HepG2 (cell line): Measurements from ENCODE around the gene P2RY8. TPM values are rescaled to one million over a fixed set of nuclear protein-coding genes. Genes with fewer than 3 reads are reported as not detected.
A peak's percentile ranks its signal among the peaks of the same experiment; 100 is the strongest.

ENCODE experiments used
- ATAC-seq: fragments of 200-7000 bp; cut with Tn5 transposase; 3 replicates; pipeline ENCODE4 v1.9.1; 2020; ENCODE audit warnings: mild to moderate bottlenecking, moderate library complexity
- BruUV-seq: library from RNA; stranded (reverse); fragments of 400-500 nt; replicated peaks from 2 replicates; lab custom pipeline; 2021; lab: Mats Ljungman, UMichigan
- CTCF ChIA-PET: fragments of 300-600 bp; formaldehyde crosslinking; extraction: SDS; loops from one replicate; lab custom pipeline; 2021; ENCODE audit warnings: low total read pairs, inconsistent platforms, low intra/inter-chr PET ratio; lab: Yijun Ruan, JAX
- POLR2A ChIA-PET: fragments of 350-600 bp; sonication (Branson Sonifier 250); formaldehyde crosslinking; loops from one replicate; lab custom pipeline; 2020; ENCODE audit warnings: antibody characterized with exemption, inconsistent platforms; lab: Yijun Ruan, JAX
- DNase-seq: peaks from one replicate; pipeline ENCODE4 v3.0.0-alpha.2; 2015; ENCODE audit warnings: low spot score
- FAIRE-seq: peaks from 3 replicates; lab custom pipeline; 2011; peaks lifted over from hg19 to GRCh38; lab: Jason Lieb, UNC
- H2AFZ ChIP-seq: one replicate; pipeline ENCODE4 v1.6.1; 2011; ENCODE audit warnings: low read length, inconsistent platforms
- H3K27ac ChIP-seq: fragments of 300-600 bp; 3 replicates; pipeline ENCODE4 v1.8.0; 2011; ENCODE audit warnings: mixed run types, mild to moderate bottlenecking, mixed read lengths, low read length, inconsistent platforms; ENCODE audit not compliant: insufficient read depth; ENCODE audit errors: extremely low read length
- H3K27me3 ChIP-seq, 2 experiments: fragments of 200-600 bp in 1 of 2; 2 replicates in 1 of 2; 3 replicates in 1 of 2; pipeline versions ENCODE4 v1.6.0 to v1.8.0; 2011; ENCODE audit warnings: low read length in 2 of 2, mild to moderate bottlenecking in 2 of 2, moderate library complexity in 2 of 2, inconsistent platforms in 1 of 2; ENCODE audit not compliant: insufficient read depth in 2 of 2, control insufficient read depth in 1 of 2
- H3K36me3 ChIP-seq, 2 experiments: fragments of 200-600 bp in 1 of 2; replicated peaks in 1 of 2; 2 replicates in 1 of 2; 3 replicates in 1 of 2; pipeline versions ENCODE4 v1.5.1 to v1.8.0; 2011; ENCODE audit warnings: low read length in 2 of 2, inconsistent platforms in 1 of 2; ENCODE audit not compliant: insufficient read depth in 2 of 2, control insufficient read depth in 1 of 2
- H3K4me1 ChIP-seq: 2 replicates; pipeline ENCODE4 v1.5.1; 2012; ENCODE audit warnings: low read length, inconsistent platforms; ENCODE audit not compliant: insufficient read depth
- H3K4me2 ChIP-seq: 2 replicates; pipeline ENCODE4 v1.6.0; 2011; ENCODE audit warnings: low read depth, low read length, inconsistent platforms
- H3K4me3 ChIP-seq, 3 experiments: fragments of 200-600 bp in 1 of 3; sonication (generic), shearing (Covaris generic) in 1 of 3; replicated peaks in 1 of 3; 2 replicates each; pipeline ENCODE4 v1.5.1; 2011 to 2016; ENCODE audit warnings: low read length in 3 of 3, inconsistent platforms in 2 of 3, low read depth in 2 of 3, mild to moderate bottlenecking in 2 of 3, control low read depth in 1 of 3, mixed read lengths in 1 of 3; ENCODE audit not compliant: insufficient read depth in 1 of 3
- H3K79me2 ChIP-seq: one replicate; pipeline ENCODE4 v1.6.1; 2011; ENCODE audit warnings: low read length, inconsistent platforms; ENCODE audit not compliant: insufficient read depth
- H3K9ac ChIP-seq: 2 replicates; pipeline ENCODE4 v1.6.0; 2011; ENCODE audit warnings: mild to moderate bottlenecking, low read depth, low read length, inconsistent platforms; ENCODE audit not compliant: insufficient read depth
- H3K9me3 ChIP-seq: 2 replicates; pipeline ENCODE4 v1.5.1; 2012; ENCODE audit warnings: mild to moderate bottlenecking, low read length
- H4K20me1 ChIP-seq: 2 replicates; pipeline ENCODE4 v1.6.0; 2011; ENCODE audit warnings: inconsistent platforms, mild to moderate bottlenecking, low read length, moderate library complexity; ENCODE audit not compliant: insufficient read depth
- ATF7 ChIP-seq, 2 experiments: fragments of 450-650 bp in 1 of 2; sonication (generic) in 1 of 2; formaldehyde crosslinking in 1 of 2; IDR thresholded peaks; 2 replicates each; pipeline versions ENCODE4 v1.4.0 to v1.6.1; 2016 to 2020; ENCODE audit warnings: antibody characterized with exemption in 1 of 2, mild to moderate bottlenecking in 1 of 2, missing genetic modification reagents in 1 of 2
- CEBPB ChIP-seq: IDR thresholded peaks from 2 replicates; pipeline ENCODE4 v1.6.1; 2011; ENCODE audit warnings: low read depth, low read length, improper control_type of control experiment, borderline replicate concordance
- CENPX ChIP-seq: sonication (generic); formaldehyde crosslinking; IDR thresholded peaks from 2 replicates; pipeline ENCODE4 v1.9.0; 2021; ENCODE audit warnings: mild to moderate bottlenecking, missing genetic modification reagents, moderate library complexity
- KLF11 ChIP-seq: IDR thresholded peaks from 2 replicates; pipeline ENCODE4 v1.6.1; 2016; ENCODE audit warnings: missing compliant biosample characterization
- PPARG ChIP-seq: conservative IDR thresholded peaks from 2 replicates; pipeline ENCODE4 v1.6.1; 2016; ENCODE audit warnings: missing biosample characterization, missing genetic modification reagents
- REXO4 ChIP-seq: sonication (generic); formaldehyde crosslinking; IDR thresholded peaks from 2 replicates; pipeline ENCODE4 v1.8.0; 2022; ENCODE audit warnings: missing genetic modification reagents, mild to moderate bottlenecking, borderline replicate concordance
- RNF2 ChIP-seq: fragments of 450-650 bp; conservative IDR thresholded peaks from 2 replicates; pipeline ENCODE4 v1.6.1; 2016; ENCODE audit warnings: low read depth
- ZNF577 ChIP-seq: sonication (generic); formaldehyde crosslinking; IDR thresholded peaks from 2 replicates; pipeline ENCODE4 v1.4.0; 2020; ENCODE audit warnings: mild to moderate bottlenecking, low read depth, missing genetic modification reagents, borderline replicate concordance
- WGBS: methylation state at CpG from one replicate; pipeline ENCODE4 v1.1.6; 2017; ENCODE audit warnings: low lambda C conversion rate; 5-methylcytosine and 5-hydroxymethylcytosine counted together
- in situ Hi-C: cut with HindIII; loops from 2 replicates; pipeline ENCODE4 v1.10.0; 2017; ENCODE audit warnings: low pct_unique_long_range_greater_than_20kb; ENCODE audit not compliant: extremely low pct_ligation_motif_present
- intact Hi-C: fragments of 100-400 bp; cut with micrococcal nuclease; formaldehyde crosslinking; loops from one replicate; pipeline ENCODE4 v1.10.0; 2022; ENCODE audit not compliant: unreplicated experiment
- polyA plus RNA-seq, 8 experiments: library from polyadenylated mRNA; depleted of rRNA in 3 of 8; stranded (reverse) in 7 of 8; unstranded in 1 of 8; fragments of >200 nt; fragmentation: Illumina TruSeq in 4 of 8; extraction: Trizol in 4 of 8; gene quantifications; 2 replicates each; pipeline versions ENCODE4 v1.2.1 to v1.2.3, GENCODE V29; 2011 to 2016; ENCODE audit warnings: low read depth in 4 of 8, missing spikeins in 1 of 8, mixed read lengths in 1 of 8; ENCODE audit not compliant: insufficient read depth in 1 of 8
- total RNA-seq, 5 experiments: library from RNA; depleted of rRNA; stranded (reverse); fragments of >200 nt; fragmentation: Illumina TruSeq; extraction: Trizol; gene quantifications; 2 replicates each; pipeline ENCODE4 v1.2.3, GENCODE V29; 2016; ENCODE audit warnings: low read depth in 1 of 5
- TF ChIP-seq, protein P1 (sequence below): sonication (generic); formaldehyde crosslinking; IDR thresholded peaks from 2 replicates; pipeline ENCODE4 v1.8.0; 2022; ENCODE audit warnings: mild to moderate bottlenecking, missing genetic modification reagents; ENCODE audit not compliant: insufficient replicate concordance
- TF ChIP-seq, protein P2 (sequence below): sonication (generic); formaldehyde crosslinking; IDR thresholded peaks from 2 replicates; pipeline ENCODE4 v1.8.1; 2023; ENCODE audit warnings: mild to moderate bottlenecking, missing genetic modification reagents
- TF ChIP-seq, protein P3 (sequence below): sonication (generic); formaldehyde crosslinking; IDR thresholded peaks from 2 replicates; pipeline ENCODE4 v1.4.0; 2020; ENCODE audit warnings: mild to moderate bottlenecking, missing genetic modification reagents

Gene P2RY8
- total and polyA plus RNA-seq, 2 of the 13 experiments (the other 11 are each of a cell fraction or from before 2014, with no cell fraction given): 1.0 to 1.3 TPM

DNA sequence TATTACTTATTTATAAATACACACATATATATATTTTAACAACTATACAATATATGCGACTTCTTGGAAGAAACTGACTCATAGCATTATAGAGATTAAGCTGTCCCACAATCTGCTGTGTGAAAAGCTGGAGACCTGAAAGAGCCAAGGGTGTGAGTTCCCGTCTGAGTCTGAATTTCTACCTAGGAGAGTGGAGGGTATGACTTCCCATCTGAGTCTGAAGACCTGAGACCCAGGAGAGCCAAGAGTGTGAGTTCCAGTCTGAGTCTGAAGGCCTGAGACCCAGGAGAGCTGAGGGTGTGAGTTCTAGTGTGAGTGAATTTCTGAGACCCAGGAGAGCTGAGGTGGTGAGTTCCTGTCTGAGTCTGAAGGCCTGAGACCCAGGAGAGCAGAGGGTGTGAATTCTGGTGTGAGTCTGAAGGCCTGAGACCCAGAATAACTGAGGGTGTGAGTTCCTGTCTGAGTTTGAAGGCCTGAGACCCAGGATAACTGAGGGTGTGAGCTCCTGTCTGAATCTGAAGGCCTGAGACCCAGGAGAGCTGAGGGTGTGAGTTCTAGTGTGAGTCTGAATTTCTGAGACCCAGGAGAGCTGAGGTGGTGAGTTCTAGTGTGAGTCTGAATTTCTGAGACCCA lies 8.9 kb upstream of the P2RY8 start:
- no peaks in the 10 kb centered on the region for H3K79me2 ChIP-seq
- TF ChIP-seq, protein P1, sequence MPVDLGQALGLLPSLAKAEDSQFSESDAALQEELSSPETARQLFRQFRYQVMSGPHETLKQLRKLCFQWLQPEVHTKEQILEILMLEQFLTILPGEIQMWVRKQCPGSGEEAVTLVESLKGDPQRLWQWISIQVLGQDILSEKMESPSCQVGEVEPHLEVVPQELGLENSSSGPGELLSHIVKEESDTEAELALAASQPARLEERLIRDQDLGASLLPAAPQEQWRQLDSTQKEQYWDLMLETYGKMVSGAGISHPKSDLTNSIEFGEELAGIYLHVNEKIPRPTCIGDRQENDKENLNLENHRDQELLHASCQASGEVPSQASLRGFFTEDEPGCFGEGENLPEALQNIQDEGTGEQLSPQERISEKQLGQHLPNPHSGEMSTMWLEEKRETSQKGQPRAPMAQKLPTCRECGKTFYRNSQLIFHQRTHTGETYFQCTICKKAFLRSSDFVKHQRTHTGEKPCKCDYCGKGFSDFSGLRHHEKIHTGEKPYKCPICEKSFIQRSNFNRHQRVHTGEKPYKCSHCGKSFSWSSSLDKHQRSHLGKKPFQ (CRISPR knock-in tag): peak; percentile 77
- no peak for TF ChIP-seq KLF11 (CRISPR knock-in tag)
- no peak overlapping the region for H3K4me3 ChIP-seq
- ATAC-seq (no peak), FAIRE-seq (no peak), DNase-seq (no peak)
- ChIA-PET CTCF (no interaction called here), POLR2A (no interaction called here)
- H3K9me3 ChIP-seq: no peaks in the 10 kb centered on the region
- BruUV-seq: no TSS peak
- H3K36me3 ChIP-seq: no peaks in the 10 kb centered on the region
- no peak overlapping the region for H3K9ac ChIP-seq
- H3K27ac ChIP-seq: no peak overlapping the region
- in situ Hi-C loops (no loop called here), intact Hi-C loops (no loop called here)
- H4K20me1 ChIP-seq: no peaks in the 10 kb centered on the region
- H3K4me1 ChIP-seq: peaks cover 3% of the 10 kb centered on the region; the same call in 1 of the 2 replicates
- no peaks in the 10 kb centered on the region for H3K27me3 ChIP-seq
- peak overlapping the region; percentile 15 for H2AFZ ChIP-seq
- 13% methylated on average over 2 of the region's 2 CpGs for WGBS
- no peak overlapping the region for H3K4me2 ChIP-seq

DNA sequence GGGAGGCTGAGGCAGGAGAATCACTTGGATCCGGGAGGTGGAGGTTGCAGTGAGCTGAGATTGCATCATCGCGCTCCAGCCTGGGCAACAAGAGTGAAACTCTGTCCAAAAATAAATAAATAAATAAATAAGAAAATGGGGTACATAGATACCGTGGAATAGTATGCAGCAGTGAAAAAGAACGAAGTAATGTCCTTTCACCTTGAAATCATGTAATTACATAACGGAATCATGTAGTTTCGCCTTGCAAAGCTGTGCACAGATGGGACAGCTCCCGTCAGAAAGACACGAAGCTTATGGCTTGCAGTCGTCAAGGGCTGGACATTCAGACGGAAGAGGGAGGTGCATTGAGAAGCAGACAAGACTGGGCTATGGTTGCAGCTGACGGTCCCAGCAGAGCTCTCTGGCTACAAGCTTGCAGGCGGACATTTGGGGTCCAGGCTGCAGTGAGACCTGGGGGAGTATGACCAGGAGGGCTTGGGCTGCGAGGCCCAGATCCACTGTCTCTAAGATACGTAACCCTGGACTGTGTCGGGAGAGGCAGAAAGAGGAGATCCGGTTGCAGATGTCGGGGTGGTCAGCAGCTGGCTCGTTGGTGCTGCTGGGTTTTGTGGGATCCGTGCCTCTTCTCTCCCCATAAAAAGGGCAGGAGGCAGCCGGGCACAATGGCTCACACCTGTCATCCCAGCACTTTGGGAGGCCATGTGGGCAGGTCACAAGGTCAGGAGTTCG lies 6.2 kb upstream of the P2RY8 start:
- Histone ChIP-seq H3K4me3 (no peak overlapping the region), H3K4me1 (peaks cover 14% of the 10 kb centered on the region; the same call in 1 of the 2 replicates), H3K36me3 (no peaks in the 10 kb centered on the region), H3K27me3 (no peaks in the 10 kb centered on the region), H3K9me3 (no peaks in the 10 kb centered on the region), H2AFZ (no peak overlapping the region), H3K79me2 (no peaks in the 10 kb centered on the region), H3K4me2 (no peak overlapping the region), H3K27ac (no peak overlapping the region), H4K20me1 (no peaks in the 10 kb centered on the region), H3K9ac (no peak overlapping the region)
- ChIA-PET POLR2A (no interaction called here), CTCF (no interaction called here)
- DNase-seq: no peak
- ATAC-seq: no peak
- intact Hi-C loops: no loop called here
- 56% methylated on average over 18 of the region's 22 CpGs for WGBS
- in situ Hi-C loops: no loop called here
- no TSS peak for BruUV-seq
- FAIRE-seq: no peak
- TF ChIP-seq RNF2 (no peak), ZNF577 (CRISPR knock-in tag) (no peak), CEBPB (no peak), PPARG (no peak), ATF7 (IDR thresholded peaks at IDR 0.05) (0 out of 2 replicates have a peak, but pooled peaks have one; percentile 23), ATF7 (CRISPR knock-in tag; IDR thresholded peaks at IDR 0.05) (no peak), REXO4 (CRISPR knock-in tag) (no peak), CENPX (no peak)
- TF ChIP-seq, protein P2, sequence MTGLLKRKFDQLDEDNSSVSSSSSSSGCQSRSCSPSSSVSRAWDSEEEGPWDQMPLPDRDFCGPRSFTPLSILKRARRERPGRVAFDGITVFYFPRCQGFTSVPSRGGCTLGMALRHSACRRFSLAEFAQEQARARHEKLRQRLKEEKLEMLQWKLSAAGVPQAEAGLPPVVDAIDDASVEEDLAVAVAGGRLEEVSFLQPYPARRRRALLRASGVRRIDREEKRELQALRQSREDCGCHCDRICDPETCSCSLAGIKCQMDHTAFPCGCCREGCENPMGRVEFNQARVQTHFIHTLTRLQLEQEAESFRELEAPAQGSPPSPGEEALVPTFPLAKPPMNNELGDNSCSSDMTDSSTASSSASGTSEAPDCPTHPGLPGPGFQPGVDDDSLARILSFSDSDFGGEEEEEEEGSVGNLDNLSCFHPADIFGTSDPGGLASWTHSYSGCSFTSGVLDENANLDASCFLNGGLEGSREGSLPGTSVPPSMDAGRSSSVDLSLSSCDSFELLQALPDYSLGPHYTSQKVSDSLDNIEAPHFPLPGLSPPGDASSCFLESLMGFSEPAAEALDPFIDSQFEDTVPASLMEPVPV: no peak
- TF ChIP-seq, protein P3, sequence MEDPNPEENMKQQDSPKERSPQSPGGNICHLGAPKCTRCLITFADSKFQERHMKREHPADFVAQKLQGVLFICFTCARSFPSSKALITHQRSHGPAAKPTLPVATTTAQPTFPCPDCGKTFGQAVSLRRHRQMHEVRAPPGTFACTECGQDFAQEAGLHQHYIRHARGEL: no peak
